GM12874 (cell line): ENCODE data around the gene LRP2BP.

ENCODE experiments used
- CTCF ChIP-seq: IDR thresholded peaks from 2 replicates; pipeline ENCODE4 v1.5.1; 2011; ENCODE audit warnings: low read depth, mild to moderate bottlenecking, control low read depth, low read length, moderate library complexity; ENCODE audit not compliant: insufficient read depth

Gene LRP2BP

GRCh38 chr4:185425647-185426352 is 30.1 kb upstream of the LRP2BP start, which contains the start of gene UFSP2:
Gene UFSP2 (minus strand): TSS chr4:185425964. CDS start chr4:185425868, 96 bp downstream.
- TF ChIP-seq CTCF = no peak

- no peak for TF ChIP-seq CTCF
Observed at GRCh38 chr4:185424905-185425646, 29.4 kb upstream of the LRP2BP start.

- no peak for TF ChIP-seq CTCF
Observed at GRCh38 chr4:185421366-185422124, 25.8 kb upstream of the LRP2BP start.

- TF ChIP-seq CTCF = no peak
Observed at GRCh38 chr4:185416955-185417354, 21.2 kb upstream of the LRP2BP start.

GRCh38 chr4:185412412-185412811 is 16.7 kb upstream of the LRP2BP start:
- TF ChIP-seq CTCF = no peak

GRCh38 chr4:185411849-185412248 is 16.1 kb upstream of the LRP2BP start:
- TF ChIP-seq CTCF = no peak

GRCh38 chr4:185408432-185408831 is 12.7 kb upstream of the LRP2BP start:
- no peak for TF ChIP-seq CTCF
